ENCODE results near the gene HACD2.

Gene HACD2

DNA sequence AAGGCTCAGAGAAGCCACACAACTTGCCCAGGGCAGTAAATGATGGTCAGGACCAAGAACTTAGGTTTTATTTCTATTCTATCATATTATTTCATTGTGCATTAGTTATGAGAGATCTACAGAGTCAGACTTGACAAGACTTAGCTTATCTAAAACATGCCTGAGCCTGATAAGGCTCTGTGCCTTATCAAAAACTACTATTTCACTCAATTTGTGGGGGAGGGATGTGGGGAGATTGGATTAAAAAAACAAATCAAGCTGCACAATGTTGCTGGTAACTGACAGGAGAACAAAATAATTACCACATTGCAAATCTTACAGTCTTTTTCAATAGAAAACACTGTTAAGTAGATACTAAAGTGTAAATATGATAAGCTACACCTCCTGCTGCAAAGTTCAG lies 16.0 kb downstream of the HACD2 start:
- Histone ChIP-seq H3K36me3 (ENCODE audit: control insufficient read depth, insufficient read depth, low read length) (no peaks in the 10 kb centered on the region), H3K4me1 (ENCODE audit: control insufficient read depth, insufficient read depth, low read length) (0 out of 2 replicates have a peak, but pooled peaks cover 4% of the 10 kb centered on the region)

DNA sequence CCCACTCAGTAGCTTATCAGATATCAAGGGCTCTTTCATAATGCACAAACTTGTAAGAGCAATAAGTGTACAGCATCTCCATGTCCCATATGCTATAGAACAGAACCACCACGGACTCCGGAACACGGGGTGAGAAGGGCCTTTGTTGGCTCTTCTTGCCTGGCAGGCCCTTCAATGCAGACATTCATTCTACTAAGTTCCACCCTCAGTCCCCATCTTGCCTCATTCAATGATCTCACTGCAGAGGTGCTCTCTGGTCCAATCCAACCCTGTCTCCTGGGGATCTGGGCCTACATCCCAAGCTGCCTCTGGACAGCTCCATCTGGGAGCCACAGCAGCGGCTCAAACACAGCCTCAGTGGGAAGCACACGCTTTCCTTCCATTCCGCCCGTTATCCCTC lies 16.8 kb downstream of the HACD2 start:
- H3K9ac ChIP-seq (ENCODE audit: low read depth, low read length), result no peak overlapping the region
- no peak overlapping the region for H3K4me3 ChIP-seq (ENCODE audit: low read depth, low read length)
- H3K27me3 ChIP-seq (ENCODE audit: control insufficient read depth, insufficient read depth, low read length), result no peaks in the 10 kb centered on the region
- H3K27ac ChIP-seq (ENCODE audit: low read depth, low read length), result no peak overlapping the region
- no peaks in the 10 kb centered on the region for H3K36me3 ChIP-seq (ENCODE audit: control insufficient read depth, insufficient read depth, low read length)
- H3K9me3 ChIP-seq (ENCODE audit: control insufficient read depth, insufficient read depth, low read length), result no peaks in the 10 kb centered on the region
- H3K4me1 ChIP-seq (ENCODE audit: control insufficient read depth, insufficient read depth, low read length), result 0 out of 2 replicates have a peak, but pooled peaks cover 4% of the 10 kb centered on the region

More for the DNA sequence above, 16.0 kb downstream of the HACD2 start:
- Histone ChIP-seq H3K9ac (ENCODE audit: low read depth, low read length) (no peak overlapping the region), H3K27me3 (ENCODE audit: control insufficient read depth, insufficient read depth, low read length) (no peaks in the 10 kb centered on the region), H3K9me3 (ENCODE audit: control insufficient read depth, insufficient read depth, low read length) (no peaks in the 10 kb centered on the region), H3K27ac (ENCODE audit: low read depth, low read length) (no peak overlapping the region), H3K4me3 (ENCODE audit: low read depth, low read length) (no peak overlapping the region)

DNA sequence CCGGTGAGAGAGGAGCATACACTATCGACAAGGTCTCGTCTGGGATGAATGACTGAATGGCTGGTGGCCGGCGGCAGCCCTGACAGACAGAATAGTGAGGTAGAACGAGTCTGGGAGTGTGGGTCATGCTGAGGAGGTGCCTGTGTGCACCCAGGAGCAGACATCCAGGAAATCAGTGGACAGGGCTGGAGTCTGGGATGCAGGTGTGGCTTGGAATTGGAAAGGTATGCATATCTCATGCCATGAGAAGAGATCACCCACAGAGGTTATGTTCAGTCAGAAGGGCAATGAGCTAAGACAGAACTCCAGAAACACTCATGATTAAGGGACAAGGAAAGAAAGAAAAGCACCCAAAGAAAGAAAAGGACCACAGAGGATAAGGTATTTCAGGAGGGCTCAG lies 20.8 kb downstream of the HACD2 start:
- no peaks in the 10 kb centered on the region for H3K27me3 ChIP-seq (ENCODE audit: control insufficient read depth, insufficient read depth, low read length)
- no peak overlapping the region for H3K4me3 ChIP-seq (ENCODE audit: low read depth, low read length)
- H3K36me3 ChIP-seq (ENCODE audit: control insufficient read depth, insufficient read depth, low read length), result no peaks in the 10 kb centered on the region
- H3K9me3 ChIP-seq (ENCODE audit: control insufficient read depth, insufficient read depth, low read length), result no peaks in the 10 kb centered on the region
- H3K4me1 ChIP-seq (ENCODE audit: control insufficient read depth, insufficient read depth, low read length), result no peaks in the 10 kb centered on the region
- no peak overlapping the region for H3K9ac ChIP-seq (ENCODE audit: low read depth, low read length)
- no peak overlapping the region for H3K27ac ChIP-seq (ENCODE audit: low read depth, low read length)

DNA sequence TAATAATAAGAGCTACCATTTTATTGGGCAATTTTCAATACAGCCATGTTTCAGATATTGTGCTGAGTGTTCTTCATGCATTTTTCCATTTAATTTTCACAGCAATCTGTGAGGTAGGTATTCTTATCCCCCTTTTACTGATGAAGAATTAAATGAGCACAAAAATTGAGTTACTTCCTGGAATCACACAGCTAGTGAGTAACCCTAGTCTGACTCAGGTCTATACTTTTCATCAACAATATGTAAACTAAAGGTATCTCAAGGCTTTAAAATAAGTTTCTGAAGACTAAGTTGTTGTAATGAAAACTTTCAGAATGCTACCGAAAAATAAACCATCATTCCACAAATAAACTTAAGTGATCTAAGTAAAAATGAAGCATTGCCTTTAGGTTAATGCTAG lies 22.3 kb downstream of the HACD2 start:
- H3K4me1 ChIP-seq (ENCODE audit: control insufficient read depth, insufficient read depth, low read length), result no peaks in the 10 kb centered on the region
- H3K27ac ChIP-seq (ENCODE audit: low read depth, low read length), result no peak overlapping the region
- H3K27me3 ChIP-seq (ENCODE audit: control insufficient read depth, insufficient read depth, low read length), result no peaks in the 10 kb centered on the region
- H3K9ac ChIP-seq (ENCODE audit: low read depth, low read length), result no peak overlapping the region
- H3K36me3 ChIP-seq (ENCODE audit: control insufficient read depth, insufficient read depth, low read length), result no peaks in the 10 kb centered on the region
- H3K9me3 ChIP-seq (ENCODE audit: control insufficient read depth, insufficient read depth, low read length), result no peaks in the 10 kb centered on the region
- H3K4me3 ChIP-seq (ENCODE audit: low read depth, low read length), result no peak overlapping the region

DNA sequence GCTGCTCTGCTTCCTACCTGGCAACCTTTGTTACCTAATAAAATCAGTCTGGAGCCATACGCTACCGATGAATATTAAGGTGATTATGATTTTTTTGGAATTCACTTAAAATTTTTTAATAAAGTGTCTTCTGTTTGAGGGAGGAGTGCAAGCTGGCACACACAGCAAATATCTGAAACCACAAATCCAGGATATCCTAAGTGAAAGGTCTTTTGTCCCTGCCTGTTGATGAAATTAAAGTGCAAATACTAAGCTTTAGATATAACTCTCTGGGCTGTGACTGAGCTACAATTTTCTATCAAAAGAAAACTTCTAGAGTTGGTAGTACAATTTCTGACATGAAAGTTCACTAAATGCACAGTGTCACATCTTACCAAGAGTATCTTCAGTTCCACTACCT lies 23.7 kb downstream of the HACD2 start:
- Histone ChIP-seq H3K9me3 (ENCODE audit: control insufficient read depth, insufficient read depth, low read length) (no peaks in the 10 kb centered on the region; the same call in 1 of the 2 replicates), H3K36me3 (ENCODE audit: control insufficient read depth, insufficient read depth, low read length) (no peaks in the 10 kb centered on the region), H3K4me1 (ENCODE audit: control insufficient read depth, insufficient read depth, low read length) (no peaks in the 10 kb centered on the region), H3K4me3 (ENCODE audit: low read depth, low read length) (no peak overlapping the region), H3K9ac (ENCODE audit: low read depth, low read length) (no peak overlapping the region), H3K27ac (ENCODE audit: low read depth, low read length) (no peak overlapping the region), H3K27me3 (ENCODE audit: control insufficient read depth, insufficient read depth, low read length) (no peaks in the 10 kb centered on the region)

DNA sequence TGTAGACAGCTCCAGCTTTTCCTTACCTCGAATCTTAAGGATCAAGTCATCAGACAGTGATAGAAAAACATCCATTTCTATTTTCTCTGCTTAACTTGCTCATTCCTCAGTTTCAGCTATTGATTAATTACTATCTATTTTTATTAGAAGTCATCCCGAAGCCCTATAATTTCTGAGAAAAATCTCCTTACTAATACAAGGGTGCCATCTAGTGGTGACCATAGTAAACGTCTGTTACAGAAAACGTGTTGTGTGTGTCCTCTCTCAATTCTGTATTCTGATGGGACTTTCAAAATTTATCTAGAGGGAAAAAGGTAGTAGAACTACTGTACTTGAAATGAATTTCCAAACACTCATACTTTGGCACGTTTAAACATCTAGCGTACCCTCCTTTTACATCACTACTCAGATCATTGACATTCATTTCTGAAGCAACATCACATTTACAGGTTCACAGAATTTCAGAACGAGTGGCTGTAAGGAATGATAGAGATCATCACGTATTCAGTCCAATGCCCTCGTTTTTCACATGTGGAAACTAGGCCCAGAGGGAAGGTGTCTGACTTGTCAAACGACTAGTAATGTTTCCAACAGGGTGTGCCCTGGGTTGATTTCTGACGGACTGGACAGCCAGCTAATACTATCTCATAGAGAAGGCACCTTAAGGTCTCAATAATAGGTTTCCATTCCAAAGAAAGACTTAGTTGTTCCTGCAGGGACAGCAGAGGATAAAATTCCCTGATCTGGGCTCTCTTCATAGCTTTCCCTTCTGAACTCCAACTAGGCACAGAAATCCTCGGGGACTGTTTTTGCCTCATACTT lies 25.6 kb downstream of the HACD2 start:
- H3K4me3 ChIP-seq (ENCODE audit: low read depth, low read length), result no peak overlapping the region
- no peaks in the 10 kb centered on the region for H3K27me3 ChIP-seq (ENCODE audit: control insufficient read depth, insufficient read depth, low read length)
- H3K36me3 ChIP-seq (ENCODE audit: control insufficient read depth, insufficient read depth, low read length), result no peaks in the 10 kb centered on the region
- H3K27ac ChIP-seq (ENCODE audit: low read depth, low read length), result no peak overlapping the region
- H3K4me1 ChIP-seq (ENCODE audit: control insufficient read depth, insufficient read depth, low read length), result no peaks in the 10 kb centered on the region
- H3K9ac ChIP-seq (ENCODE audit: low read depth, low read length), result no peak overlapping the region
- peaks cover 12% of the 10 kb centered on the region; the same call in 1 of the 2 replicates for H3K9me3 ChIP-seq (ENCODE audit: control insufficient read depth, insufficient read depth, low read length)

DNA sequence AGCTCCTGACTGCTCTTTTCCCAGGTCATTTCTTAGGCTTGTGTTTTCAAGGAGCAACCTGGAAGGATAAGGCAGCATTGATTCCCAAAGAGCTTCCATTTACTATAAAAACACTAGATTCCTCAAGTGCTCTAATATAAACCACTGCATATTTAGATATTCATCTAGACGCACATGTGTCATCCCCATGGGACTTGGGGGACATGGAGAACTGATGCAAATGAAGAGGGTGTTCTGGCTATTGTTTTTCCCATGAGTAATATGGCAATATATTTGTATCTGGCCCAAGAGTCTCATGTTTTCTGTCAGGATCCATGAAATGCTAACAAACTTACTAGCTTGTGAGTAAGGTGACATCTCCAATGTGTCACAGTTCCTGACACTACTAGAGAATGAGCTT lies 31.3 kb downstream of the HACD2 start:
- Histone ChIP-seq H3K36me3 (ENCODE audit: control insufficient read depth, insufficient read depth, low read length) (peaks cover 7% of the 10 kb centered on the region; the same call in 1 of the 2 replicates), H3K27ac (ENCODE audit: low read depth, low read length) (no peak overlapping the region), H3K4me3 (ENCODE audit: low read depth, low read length) (no peak overlapping the region), H3K9ac (ENCODE audit: low read depth, low read length) (no peak overlapping the region), H3K4me1 (ENCODE audit: control insufficient read depth, insufficient read depth, low read length) (no peaks in the 10 kb centered on the region), H3K27me3 (ENCODE audit: control insufficient read depth, insufficient read depth, low read length) (no peaks in the 10 kb centered on the region), H3K9me3 (ENCODE audit: control insufficient read depth, insufficient read depth, low read length) (peaks cover 15% of the 10 kb centered on the region; the same call in 1 of the 2 replicates)

DNA sequence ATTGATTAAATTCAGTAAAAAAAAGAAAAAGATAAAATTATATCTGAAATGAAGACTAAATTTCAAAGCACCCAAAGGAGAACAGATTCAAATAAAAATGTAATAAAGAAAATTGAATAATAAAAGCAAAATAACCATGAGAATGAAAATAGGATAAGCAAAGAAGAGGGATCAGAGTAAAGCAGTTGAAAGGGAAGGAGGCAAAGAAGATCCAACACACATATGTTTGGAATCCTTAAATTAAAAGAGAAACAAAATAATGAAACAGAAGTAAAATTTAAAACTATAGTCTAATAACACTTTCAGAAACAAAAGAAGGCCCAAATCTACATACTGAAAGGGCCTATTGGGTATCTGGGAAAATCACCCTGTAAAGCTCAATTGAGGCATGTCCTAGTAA lies 32.1 kb downstream of the HACD2 start:
- H3K9me3 ChIP-seq (ENCODE audit: control insufficient read depth, insufficient read depth, low read length), result peaks cover 15% of the 10 kb centered on the region; the same call in 1 of the 2 replicates
- H3K27me3 ChIP-seq (ENCODE audit: control insufficient read depth, insufficient read depth, low read length), result no peaks in the 10 kb centered on the region
- no peak overlapping the region for H3K27ac ChIP-seq (ENCODE audit: low read depth, low read length)
- no peaks in the 10 kb centered on the region for H3K4me1 ChIP-seq (ENCODE audit: control insufficient read depth, insufficient read depth, low read length)
- peaks cover 7% of the 10 kb centered on the region; the same call in 1 of the 2 replicates for H3K36me3 ChIP-seq (ENCODE audit: control insufficient read depth, insufficient read depth, low read length)
- no peak overlapping the region for H3K9ac ChIP-seq (ENCODE audit: low read depth, low read length)
- no peak overlapping the region for H3K4me3 ChIP-seq (ENCODE audit: low read depth, low read length)

DNA sequence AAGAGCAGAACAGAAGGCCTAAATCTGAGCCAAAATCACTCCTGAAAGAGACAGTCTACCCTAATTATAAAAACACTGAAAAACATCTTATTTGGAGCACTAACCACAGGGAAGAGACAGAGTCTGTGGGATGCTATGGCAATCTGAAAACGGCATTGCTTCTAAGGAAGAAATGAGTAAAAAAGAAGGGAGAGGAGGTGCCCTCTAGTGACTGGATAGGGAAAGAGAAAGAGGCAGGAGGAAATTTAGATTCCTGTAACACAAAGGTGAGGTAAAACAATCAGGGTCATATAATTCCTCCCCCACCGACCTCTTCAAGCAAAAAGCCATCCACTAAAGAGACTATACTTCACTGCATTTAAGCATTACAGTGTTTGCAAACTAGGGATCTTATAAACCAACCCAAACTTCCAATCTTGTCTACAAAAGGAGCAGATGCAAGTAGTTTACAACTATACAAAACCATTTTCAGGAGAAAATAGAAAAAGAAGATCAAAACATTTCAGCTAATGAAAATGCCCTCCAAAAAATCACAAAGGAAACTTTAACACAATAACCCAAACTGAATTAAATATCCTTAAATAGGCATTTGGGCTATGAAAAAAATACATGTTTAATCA lies 32.6 kb downstream of the HACD2 start:
- no peak overlapping the region for H3K27ac ChIP-seq (ENCODE audit: low read depth, low read length)
- H3K4me3 ChIP-seq (ENCODE audit: low read depth, low read length), result no peak overlapping the region
- peaks cover 7% of the 10 kb centered on the region; the same call in 1 of the 2 replicates for H3K36me3 ChIP-seq (ENCODE audit: control insufficient read depth, insufficient read depth, low read length)
- H3K9ac ChIP-seq (ENCODE audit: low read depth, low read length), result no peak overlapping the region
- H3K9me3 ChIP-seq (ENCODE audit: control insufficient read depth, insufficient read depth, low read length), result peaks cover 15% of the 10 kb centered on the region; the same call in 1 of the 2 replicates
- H3K27me3 ChIP-seq (ENCODE audit: control insufficient read depth, insufficient read depth, low read length), result no peaks in the 10 kb centered on the region
- H3K4me1 ChIP-seq (ENCODE audit: control insufficient read depth, insufficient read depth, low read length), result no peaks in the 10 kb centered on the region

DNA sequence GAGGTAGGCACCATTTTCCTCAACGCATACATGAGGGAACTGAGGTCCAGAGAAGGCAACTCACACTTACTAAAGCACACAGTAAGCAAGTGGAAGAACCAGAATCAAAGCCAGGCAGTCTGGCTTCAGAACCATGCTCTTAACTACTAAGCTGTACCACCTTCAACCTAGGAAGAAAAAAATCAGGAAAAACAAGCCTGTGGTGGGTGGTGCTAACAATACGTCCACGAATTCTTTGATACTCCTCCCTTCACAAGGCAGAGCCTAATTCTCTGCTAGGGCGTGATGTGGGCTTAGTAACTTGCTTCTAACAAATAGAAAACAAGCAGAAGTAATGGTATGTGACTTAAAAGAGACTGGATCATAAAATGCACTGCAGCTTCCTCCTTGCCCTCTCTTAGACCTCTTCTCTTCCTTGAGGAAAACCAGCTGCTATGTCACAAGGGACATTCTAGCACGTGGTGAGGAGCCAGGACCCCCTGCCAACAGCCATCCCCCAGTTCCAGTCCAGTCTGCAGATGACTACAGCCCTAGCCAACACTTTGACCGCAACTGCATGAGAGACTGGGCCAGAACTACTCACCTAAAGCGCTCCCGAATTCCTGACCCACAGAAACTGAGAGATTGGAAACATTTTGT lies 36.9 kb downstream of the HACD2 start:
- Histone ChIP-seq H3K4me1 (ENCODE audit: control insufficient read depth, insufficient read depth, low read length) (no peaks in the 10 kb centered on the region), H3K36me3 (ENCODE audit: control insufficient read depth, insufficient read depth, low read length) (peaks cover 7% of the 10 kb centered on the region; the same call in 1 of the 2 replicates), H3K9ac (ENCODE audit: low read depth, low read length) (no peak overlapping the region), H3K4me3 (ENCODE audit: low read depth, low read length) (no peak overlapping the region), H3K9me3 (ENCODE audit: control insufficient read depth, insufficient read depth, low read length) (peaks cover 3% of the 10 kb centered on the region; the same call in 1 of the 2 replicates), H3K27ac (ENCODE audit: low read depth, low read length) (no peak overlapping the region), H3K27me3 (ENCODE audit: control insufficient read depth, insufficient read depth, low read length) (no peaks in the 10 kb centered on the region)

Data from HUES48 (cell line).